NCI-H1436 (cell line): ENCODE results near the gene ABCA3.

ENCODE experiments used
- DNase-seq: peaks from one replicate; lab custom pipeline; 2025; lab: John Stamatoyannopoulos, UW

The ABCA3 gene

DNA sequence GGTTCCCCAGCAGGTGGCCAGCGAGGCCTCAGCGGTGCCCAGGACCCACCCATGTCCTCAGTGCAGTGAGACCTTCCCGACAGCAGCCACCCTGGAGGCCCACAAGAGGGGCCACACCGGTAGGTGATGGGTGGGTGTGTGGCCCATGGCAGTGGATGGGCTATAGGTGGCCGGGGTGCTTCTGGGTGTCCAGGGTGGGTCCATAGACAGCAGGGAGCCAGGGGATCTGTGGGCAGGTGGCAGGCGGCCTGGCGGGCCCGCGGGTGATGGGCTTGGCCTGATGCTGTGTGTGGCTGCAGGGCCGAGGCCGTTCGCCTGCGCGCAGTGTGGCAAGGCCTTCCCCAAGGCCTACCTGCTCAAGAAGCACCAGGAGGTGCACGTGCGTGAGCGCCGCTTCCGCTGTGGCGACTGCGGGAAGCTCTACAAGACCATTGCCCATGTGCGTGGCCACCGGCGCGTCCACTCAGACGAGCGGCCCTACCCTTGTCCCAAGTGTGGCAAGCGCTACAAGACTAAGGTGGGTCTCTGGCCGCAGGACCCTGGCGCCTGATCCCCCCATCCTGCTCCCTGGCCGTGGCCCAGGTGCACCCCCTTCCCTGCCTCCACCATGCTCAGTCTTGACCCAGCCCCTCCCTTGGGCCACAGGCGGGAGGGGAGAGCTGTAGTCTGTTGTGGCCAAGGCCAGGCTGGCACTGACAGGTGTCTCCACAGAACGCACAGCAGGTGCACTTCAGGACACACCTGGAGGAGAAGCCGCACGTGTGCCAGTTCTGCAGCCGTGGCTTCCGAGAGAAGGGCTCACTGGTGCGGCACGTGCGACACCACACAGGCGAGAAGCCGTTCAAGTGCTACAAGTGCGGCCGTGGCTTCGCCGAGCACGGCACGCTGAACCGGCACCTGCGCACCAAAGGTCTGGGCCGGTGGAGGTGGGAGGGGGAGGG is 106.4 kb downstream of the ABCA3 start:
- no peak for DNase-seq

GRCh38 chr16:2233046-2233775 is 107.3 kb downstream of the ABCA3 start:
- no peak for DNase-seq

DNA sequence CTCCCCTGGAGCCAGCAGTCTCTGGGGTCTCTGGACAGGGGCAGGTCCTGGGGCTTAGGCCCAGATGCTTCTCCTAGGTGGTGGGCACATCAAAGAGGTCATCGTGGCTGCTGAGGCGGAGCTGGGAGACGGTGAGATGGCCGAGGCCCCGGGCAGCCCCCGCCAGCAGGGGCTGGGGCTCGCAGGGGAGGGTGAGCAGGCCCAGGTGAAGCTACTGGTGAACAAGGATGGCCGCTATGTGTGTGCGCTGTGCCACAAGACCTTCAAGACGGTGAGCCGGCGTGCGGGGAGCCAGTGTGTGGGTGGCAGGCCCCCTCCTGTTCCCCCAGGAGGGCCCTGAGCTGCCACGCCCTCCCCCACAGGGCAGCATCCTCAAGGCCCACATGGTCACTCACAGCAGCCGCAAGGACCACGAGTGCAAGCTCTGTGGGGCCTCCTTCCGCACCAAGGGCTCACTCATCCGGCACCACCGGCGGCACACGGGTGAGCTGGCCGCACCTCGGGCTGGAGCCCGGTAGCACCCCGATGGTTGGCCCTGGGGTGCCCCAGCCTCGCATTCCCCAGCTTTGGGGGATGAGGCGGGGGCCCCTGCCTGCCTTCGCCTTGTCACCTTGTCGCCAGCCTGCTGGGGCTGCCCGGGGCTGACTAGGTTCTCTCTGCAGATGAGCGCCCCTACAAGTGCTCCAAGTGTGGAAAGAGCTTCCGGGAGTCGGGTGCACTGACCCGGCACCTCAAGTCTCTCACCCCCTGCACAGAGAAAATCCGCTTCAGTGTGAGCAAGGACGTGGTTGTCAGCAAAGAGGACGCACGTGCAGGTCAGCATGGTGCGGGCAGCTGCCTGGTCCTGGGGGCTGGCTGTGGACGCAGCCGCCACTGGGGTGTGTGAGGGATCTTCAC is 108.2 kb downstream of the ABCA3 start:
- no peak for DNase-seq

GRCh38 chr16:2231016-2231931 is 109.3 kb downstream of the ABCA3 start:
- DNase-seq, result no peak

- DNase-seq, result no peak
These were observed 110.2 kb downstream of the ABCA3 start for GRCh38 chr16:2230376-2230775.

GRCh38 chr16:2229632-2230250 is 110.8 kb downstream of the ABCA3 start:
- no peak for DNase-seq

- no peak for DNase-seq
These were observed 111.4 kb downstream of the ABCA3 start for GRCh38 chr16:2229091-2229490.

DNA sequence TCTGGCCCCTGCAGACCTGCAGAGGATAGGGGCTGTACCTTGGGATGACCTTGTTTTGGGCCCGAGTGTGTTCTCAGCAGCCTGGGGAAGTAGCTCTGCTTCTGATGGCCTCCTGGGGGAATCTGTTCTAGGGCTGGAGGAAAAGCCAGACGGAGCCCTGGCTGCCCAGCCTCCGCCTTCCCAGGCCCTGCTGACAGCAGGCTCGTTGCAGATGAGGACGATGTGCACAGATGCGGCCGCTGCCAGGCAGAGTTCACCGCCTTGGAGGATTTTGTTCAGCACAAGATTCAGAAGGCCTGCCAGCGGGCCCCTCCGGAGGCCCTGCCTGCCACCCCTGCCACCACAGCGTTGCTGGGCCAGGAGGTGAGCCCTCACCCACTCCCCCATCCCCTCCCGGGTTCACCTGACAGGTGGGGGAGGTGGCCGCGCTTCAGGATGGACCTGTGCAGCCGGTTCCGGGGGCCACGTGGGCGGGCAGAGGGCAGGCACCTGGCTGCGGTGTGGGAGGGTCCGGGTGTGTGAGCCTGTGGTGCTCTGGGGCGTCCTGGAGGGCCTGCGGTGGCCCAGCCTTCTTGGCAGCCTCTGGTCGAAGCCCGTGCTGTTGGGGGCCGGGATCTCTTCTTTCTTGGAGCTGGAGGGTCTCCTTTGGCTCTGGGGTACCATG is 112.2 kb downstream of the ABCA3 start:
- no peak for DNase-seq

GRCh38 chr16:2226918-2227317 is 113.6 kb downstream of the ABCA3 start:
- DNase-seq, result no peak

- DNase-seq, result no peak
These were observed 114.2 kb downstream of the ABCA3 start for GRCh38 chr16:2226245-2226793.
